Astrocyte (in vitro differentiated cells and primary cell): ENCODE data around the gene CD28. TPM values are rescaled to one million over a fixed set of nuclear protein-coding genes. Genes with fewer than 3 reads are reported as not detected.

Experiments
- DNase-seq: peaks from one replicate; pipeline ENCODE4 v3.0.0-alpha.2; 2010; ENCODE audit warnings: low read depth
- FAIRE-seq: peaks from 2 replicates; lab custom pipeline; 2011; peaks lifted over from hg19 to GRCh38; lab: Jason Lieb, UNC
- H2AFZ ChIP-seq: 2 replicates; pipeline ENCODE4 v1.6.0; 2012; ENCODE audit warnings: low read depth, low read length, inconsistent platforms
- H3K27ac ChIP-seq: 2 replicates; pipeline ENCODE4 v1.5.1; 2011; ENCODE audit warnings: low read depth, low read length, inconsistent platforms
- H3K27me3 ChIP-seq: 2 replicates; pipeline ENCODE4 v1.6.0; 2011; ENCODE audit warnings: low read length, inconsistent platforms; ENCODE audit not compliant: insufficient read depth
- H3K36me3 ChIP-seq: 2 replicates; pipeline ENCODE4 v1.5.1; 2011; ENCODE audit warnings: low read length, inconsistent platforms; ENCODE audit not compliant: insufficient read depth
- H3K4me1 ChIP-seq: 2 replicates; pipeline ENCODE4 v1.5.1; 2011; ENCODE audit warnings: low read length, inconsistent platforms; ENCODE audit not compliant: insufficient read depth
- H3K4me2 ChIP-seq: 2 replicates; pipeline ENCODE4 v1.6.0; 2012; ENCODE audit warnings: low read length, inconsistent platforms
- H3K4me3 ChIP-seq: 2 replicates; pipeline ENCODE4 v1.5.1; 2011; ENCODE audit warnings: low read depth, mild to moderate bottlenecking, low read length, inconsistent platforms; ENCODE audit not compliant: insufficient read depth
- H3K79me2 ChIP-seq: 2 replicates; pipeline ENCODE4 v1.6.0; 2012; ENCODE audit warnings: mild to moderate bottlenecking, low read length, inconsistent platforms; ENCODE audit not compliant: insufficient read depth
- H3K9ac ChIP-seq: 2 replicates; pipeline ENCODE4 v1.6.0; 2012; ENCODE audit warnings: mild to moderate bottlenecking, low read length, inconsistent platforms
- H3K9me3 ChIP-seq: 2 replicates; pipeline ENCODE4 v1.5.1; 2012; ENCODE audit warnings: low read depth, mild to moderate bottlenecking, low read length, inconsistent platforms; ENCODE audit not compliant: insufficient read depth
- H4K20me1 ChIP-seq: 2 replicates; pipeline ENCODE4 v1.6.0; 2012; ENCODE audit warnings: low read length, inconsistent platforms; ENCODE audit not compliant: insufficient read depth
- H3K27ac Mint-ChIP-seq: one replicate; pipeline ENCODE4 v1.8.0; 2021; ENCODE audit warnings: mild to moderate bottlenecking, mixed read lengths; ENCODE audit not compliant: unreplicated experiment
- H3K27me3 Mint-ChIP-seq: one replicate; pipeline ENCODE4 v1.8.0; 2021; ENCODE audit warnings: low read depth, mixed read lengths; ENCODE audit not compliant: unreplicated experiment
- H3K36me3 Mint-ChIP-seq: one replicate; pipeline ENCODE4 v1.8.0; 2021; ENCODE audit warnings: low read depth, mixed read lengths; ENCODE audit not compliant: unreplicated experiment
- H3K4me1 Mint-ChIP-seq: one replicate; pipeline ENCODE4 v1.8.0; 2021; ENCODE audit warnings: low read depth, mixed read lengths; ENCODE audit not compliant: unreplicated experiment
- H3K4me3 Mint-ChIP-seq: one replicate; pipeline ENCODE4 v1.8.0; 2021; ENCODE audit warnings: mild to moderate bottlenecking, moderate library complexity, mixed read lengths; ENCODE audit not compliant: unreplicated experiment
- H3K9me3 Mint-ChIP-seq: one replicate; pipeline ENCODE4 v1.8.0; 2021; ENCODE audit warnings: mild to moderate bottlenecking, mixed read lengths; ENCODE audit not compliant: unreplicated experiment
- CTCF ChIP-seq: IDR thresholded peaks from 2 replicates; pipeline ENCODE4 v1.5.1; 2011; ENCODE audit warnings: low read depth, mild to moderate bottlenecking, inconsistent platforms, low read length, moderate library complexity; ENCODE audit not compliant: insufficient read depth
- EZH2 ChIP-seq: IDR thresholded peaks from 2 replicates; pipeline ENCODE4 v1.6.1; 2012; ENCODE audit warnings: mild to moderate bottlenecking, low read length, inconsistent platforms; ENCODE audit not compliant: insufficient read depth
- total RNA-seq: library from RNA; stranded (reverse); gene quantifications from 2 replicates; pipeline ENCODE4 v1.2.1, GENCODE V29; 2021

The CD28 gene
- total RNA-seq, 1 donor from 2014 or later: not detected

- Histone ChIP-seq H3K4me1 (peaks cover 26% of the 10 kb centered on the region), H3K27ac (no peak overlapping the region), H3K9me3 (no peaks in the 10 kb centered on the region), H3K9ac (no peak overlapping the region), H3K27me3 (no peaks in the 10 kb centered on the region), H3K36me3 (no peaks in the 10 kb centered on the region), H2AFZ (peak overlapping the region; percentile 38), H3K4me3 (no peak overlapping the region), H3K79me2 (no peaks in the 10 kb centered on the region), H4K20me1 (no peaks in the 10 kb centered on the region), H3K4me2 (no peak overlapping the region)
- FAIRE-seq (peak; percentile 37), DNase-seq (no peak)
- peak overlapping the region; percentile 50 for H3K27ac Mint-ChIP-seq
- no peaks in the 10 kb centered on the region for H3K9me3 Mint-ChIP-seq
- H3K27me3 Mint-ChIP-seq: no peaks in the 10 kb centered on the region
- no peak for TF ChIP-seq CTCF
- no peak for TF ChIP-seq EZH2
- peaks cover 2% of the 10 kb centered on the region for H3K36me3 Mint-ChIP-seq
- H3K4me1 Mint-ChIP-seq: peaks cover 33% of the 10 kb centered on the region
- peak overlapping the region; percentile 69 for H3K4me3 Mint-ChIP-seq
Observed at GRCh38 chr2:203786549-203787351, 80.3 kb downstream of the CD28 start.

GRCh38 chr2:203787979-203788378 lies 81.5 kb downstream of the CD28 start:
- no peaks in the 10 kb centered on the region for H3K9me3 ChIP-seq
- Mint-ChIP-seq H3K4me1 (peaks cover 23% of the 10 kb centered on the region), H3K27ac (no peak overlapping the region), H3K27me3 (no peaks in the 10 kb centered on the region), H3K9me3 (no peaks in the 10 kb centered on the region), H3K4me3 (no peak overlapping the region), H3K36me3 (peaks cover 2% of the 10 kb centered on the region)
- no peaks in the 10 kb centered on the region for H3K36me3 ChIP-seq
- TF ChIP-seq CTCF (no peak), EZH2 (no peak)
- H3K4me3 ChIP-seq: no peak overlapping the region
- no peak for DNase-seq
- H2AFZ ChIP-seq: no peak overlapping the region
- no peak overlapping the region for H3K9ac ChIP-seq
- no peak for FAIRE-seq
- H3K27ac ChIP-seq: no peak overlapping the region
- H3K79me2 ChIP-seq: no peaks in the 10 kb centered on the region
- no peaks in the 10 kb centered on the region for H3K27me3 ChIP-seq
- no peaks in the 10 kb centered on the region for H4K20me1 ChIP-seq
- H3K4me1 ChIP-seq: peaks cover 18% of the 10 kb centered on the region
- H3K4me2 ChIP-seq: no peak overlapping the region

Other genes with a start within 250 kb of the CD28 start
- gene RAPH1, start 171.3 kb upstream of the CD28 start, total RNA-seq: 43.4 and 50.4 TPM in 2 replicates
- not detected in 2 replicates for gene CTLA4, start 161.1 kb downstream of the CD28 start, total RNA-seq
- not detected in 2 replicates for gene ICOS, start 230.1 kb downstream of the CD28 start, total RNA-seq